OCI-LY1 (cell line): Measurements from ENCODE around the gene STAG2.

Source experiments
- EZH2 ChIP-seq: fragments of 200-600 bp; sonication (generic), shearing (Covaris generic); IDR thresholded peaks from 2 replicates; pipeline ENCODE4 v1.8.0; 2017; ENCODE audit warnings: borderline replicate concordance, mixed run types, mild to moderate bottlenecking, antibody characterized with exemption, low read length, moderate library complexity, mixed read lengths
- TF ChIP-seq, protein P1 (sequence below): fragments of 200-600 bp; sonication (generic), shearing (Covaris generic); IDR thresholded peaks from 2 replicates; pipeline ENCODE4 v1.5.1; 2017; ENCODE audit warnings: mild to moderate bottlenecking, antibody characterized with exemption, low read length, moderate library complexity, mixed read lengths

DNA sequence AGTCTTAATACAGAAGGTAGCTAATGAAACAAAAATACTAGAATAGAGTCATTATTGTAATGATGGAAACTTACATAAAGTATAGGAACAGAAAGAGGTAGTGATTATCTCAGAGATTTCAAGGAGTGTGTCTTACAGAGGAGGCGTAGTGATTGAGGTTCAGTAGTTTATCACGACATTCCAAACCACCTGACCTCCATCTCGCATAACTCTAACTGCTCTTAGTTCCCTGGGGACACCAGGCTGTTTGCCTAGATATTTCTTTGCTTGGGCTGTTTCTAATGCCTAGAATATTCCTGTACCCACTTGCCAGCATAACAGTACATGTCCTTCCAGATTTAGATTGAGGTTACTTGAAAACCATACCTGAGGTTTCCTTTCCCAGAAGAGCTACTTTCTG lies 29.1 kb downstream of the STAG2 start:
- TF ChIP-seq, protein P1, sequence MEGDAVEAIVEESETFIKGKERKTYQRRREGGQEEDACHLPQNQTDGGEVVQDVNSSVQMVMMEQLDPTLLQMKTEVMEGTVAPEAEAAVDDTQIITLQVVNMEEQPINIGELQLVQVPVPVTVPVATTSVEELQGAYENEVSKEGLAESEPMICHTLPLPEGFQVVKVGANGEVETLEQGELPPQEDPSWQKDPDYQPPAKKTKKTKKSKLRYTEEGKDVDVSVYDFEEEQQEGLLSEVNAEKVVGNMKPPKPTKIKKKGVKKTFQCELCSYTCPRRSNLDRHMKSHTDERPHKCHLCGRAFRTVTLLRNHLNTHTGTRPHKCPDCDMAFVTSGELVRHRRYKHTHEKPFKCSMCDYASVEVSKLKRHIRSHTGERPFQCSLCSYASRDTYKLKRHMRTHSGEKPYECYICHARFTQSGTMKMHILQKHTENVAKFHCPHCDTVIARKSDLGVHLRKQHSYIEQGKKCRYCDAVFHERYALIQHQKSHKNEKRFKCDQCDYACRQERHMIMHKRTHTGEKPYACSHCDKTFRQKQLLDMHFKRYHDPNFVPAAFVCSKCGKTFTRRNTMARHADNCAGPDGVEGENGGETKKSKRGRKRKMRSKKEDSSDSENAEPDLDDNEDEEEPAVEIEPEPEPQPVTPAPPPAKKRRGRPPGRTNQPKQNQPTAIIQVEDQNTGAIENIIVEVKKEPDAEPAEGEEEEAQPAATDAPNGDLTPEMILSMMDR: no peak
- no peak for TF ChIP-seq EZH2
